ENCODE data around the gene TFDP2. TPM values are rescaled to one million over a fixed set of nuclear protein-coding genes. Genes with fewer than 3 reads are reported as not detected.

The TFDP2 gene
- total RNA-seq, 6 donors from 2014 or later: 25.1 to 48.5 (median 30.8) TPM

DNA sequence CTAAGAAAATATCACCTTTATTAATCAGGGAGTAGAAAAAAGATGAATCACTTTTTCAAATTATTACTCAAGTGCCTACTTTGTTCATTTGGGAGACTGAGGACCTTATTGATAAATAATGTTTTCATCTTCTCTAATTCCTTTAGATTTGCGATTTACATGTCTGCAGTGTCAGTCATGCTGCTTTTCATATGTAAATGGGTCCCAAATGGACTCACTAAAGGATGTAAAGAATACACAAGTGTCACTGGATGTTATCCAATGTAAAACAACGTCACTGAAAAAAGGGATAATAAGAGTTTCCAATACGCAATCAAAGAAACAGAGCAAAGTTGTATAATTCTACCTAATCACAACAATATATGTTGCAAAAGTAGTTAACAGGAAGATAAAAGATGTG is 84.9 kb downstream of the TFDP2 start:
- Histone ChIP-seq H3K27ac (no peak overlapping the region), H3K4me1 (no peaks in the 10 kb centered on the region), H3K27me3 (no peaks in the 10 kb centered on the region), H3K9me3 (no peaks in the 10 kb centered on the region), H3K36me3 (no peaks in the 10 kb centered on the region), H3K4me3 (no peak overlapping the region)
- no peak for TF ChIP-seq EP300 (IDR thresholded peaks at IDR 0.05)
- no peak for TF ChIP-seq POLR2A (IDR thresholded peaks at IDR 0.05)
- TF ChIP-seq, protein P1, sequence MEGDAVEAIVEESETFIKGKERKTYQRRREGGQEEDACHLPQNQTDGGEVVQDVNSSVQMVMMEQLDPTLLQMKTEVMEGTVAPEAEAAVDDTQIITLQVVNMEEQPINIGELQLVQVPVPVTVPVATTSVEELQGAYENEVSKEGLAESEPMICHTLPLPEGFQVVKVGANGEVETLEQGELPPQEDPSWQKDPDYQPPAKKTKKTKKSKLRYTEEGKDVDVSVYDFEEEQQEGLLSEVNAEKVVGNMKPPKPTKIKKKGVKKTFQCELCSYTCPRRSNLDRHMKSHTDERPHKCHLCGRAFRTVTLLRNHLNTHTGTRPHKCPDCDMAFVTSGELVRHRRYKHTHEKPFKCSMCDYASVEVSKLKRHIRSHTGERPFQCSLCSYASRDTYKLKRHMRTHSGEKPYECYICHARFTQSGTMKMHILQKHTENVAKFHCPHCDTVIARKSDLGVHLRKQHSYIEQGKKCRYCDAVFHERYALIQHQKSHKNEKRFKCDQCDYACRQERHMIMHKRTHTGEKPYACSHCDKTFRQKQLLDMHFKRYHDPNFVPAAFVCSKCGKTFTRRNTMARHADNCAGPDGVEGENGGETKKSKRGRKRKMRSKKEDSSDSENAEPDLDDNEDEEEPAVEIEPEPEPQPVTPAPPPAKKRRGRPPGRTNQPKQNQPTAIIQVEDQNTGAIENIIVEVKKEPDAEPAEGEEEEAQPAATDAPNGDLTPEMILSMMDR (IDR thresholded peaks at IDR 0.05): no peak
- TF ChIP-seq POLR2AphosphoS5 (IDR thresholded peaks at IDR 0.05): no peak
- ATAC-seq (ENCODE audit: low FRiP score in 2 of 2) (no peak), DNase-seq (no peak)
- 94 to 95% methylated on average over 3 of the region's 3 CpGs for WGBS, 2 donors

DNA sequence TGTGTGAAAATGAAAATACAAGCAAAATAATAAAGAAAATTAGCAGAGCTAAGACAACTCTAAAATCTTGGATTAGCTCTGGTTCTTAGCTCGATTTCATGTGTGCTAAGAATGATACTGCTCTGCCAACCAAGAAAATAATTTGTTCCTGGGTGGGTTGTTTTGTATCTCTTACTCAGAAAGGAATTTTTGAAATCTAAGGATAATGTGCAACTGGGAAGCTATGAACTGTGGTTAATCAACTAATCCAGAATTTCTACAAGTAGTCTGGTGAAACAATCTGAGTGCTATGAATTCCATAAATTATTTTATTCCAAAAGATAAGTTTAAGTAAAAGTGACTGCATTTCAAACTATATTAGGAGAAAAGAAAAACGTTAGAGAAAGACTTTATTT is 92.0 kb downstream of the TFDP2 start:
- TF ChIP-seq, protein P1 (IDR thresholded peaks at IDR 0.05): no peak
- TF ChIP-seq POLR2A (IDR thresholded peaks at IDR 0.05): no peak
- TF ChIP-seq EP300 (IDR thresholded peaks at IDR 0.05): no peak
- no peak for TF ChIP-seq POLR2AphosphoS5 (IDR thresholded peaks at IDR 0.05)
- Histone ChIP-seq H3K4me3 (no peak overlapping the region), H3K27me3 (no peaks in the 10 kb centered on the region), H3K9me3 (no peaks in the 10 kb centered on the region), H3K36me3 (no peaks in the 10 kb centered on the region), H3K27ac (no peak overlapping the region), H3K4me1 (no peaks in the 10 kb centered on the region)
- 66 to 80% methylated on average over 2 of the region's 2 CpGs for WGBS, 2 donors
- ATAC-seq (ENCODE audit: low FRiP score in 2 of 2): no peak
- DNase-seq: no peak

DNA sequence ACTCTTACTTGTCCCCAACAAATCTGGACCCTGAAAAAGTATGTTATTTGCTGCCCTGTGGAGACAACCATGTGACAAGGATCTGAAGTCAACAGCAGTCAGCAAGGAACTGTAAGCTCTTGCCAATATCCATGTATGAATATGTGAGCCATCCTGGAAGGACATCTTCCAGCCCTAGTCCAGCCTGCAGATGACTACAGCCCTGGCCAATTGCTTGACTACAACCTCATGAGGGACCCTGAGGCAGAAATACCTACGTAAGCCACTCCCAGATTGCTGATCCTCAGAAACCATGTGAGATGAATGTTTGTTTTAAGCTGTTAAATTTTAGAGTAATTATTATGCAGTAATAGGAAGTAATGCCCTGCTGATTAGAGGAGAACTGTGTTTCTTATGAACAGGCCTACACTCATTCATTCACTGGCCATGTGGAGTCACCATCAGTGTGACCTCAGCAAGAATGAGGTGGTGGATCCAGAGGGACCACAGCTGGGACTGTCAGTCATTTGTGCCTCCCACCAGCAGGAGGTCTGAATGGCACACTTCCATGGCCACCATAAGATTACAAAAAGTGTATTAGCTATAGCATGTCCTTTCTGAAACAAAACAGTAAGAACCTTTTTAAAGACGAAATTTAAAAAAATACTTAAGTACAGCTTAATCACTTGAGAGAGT is 92.6 kb downstream of the TFDP2 start:
- Histone ChIP-seq H3K36me3 (no peaks in the 10 kb centered on the region), H3K27me3 (no peaks in the 10 kb centered on the region), H3K4me3 (no peak overlapping the region), H3K27ac (no peak overlapping the region), H3K4me1 (no peaks in the 10 kb centered on the region), H3K9me3 (no peaks in the 10 kb centered on the region)
- DNase-seq (no peak), ATAC-seq (ENCODE audit: low FRiP score in 2 of 2) (no peak)
- WGBS, 2 donors: 93 to 95% methylated on average over 2 of the region's 2 CpGs
- no peak for TF ChIP-seq POLR2A (IDR thresholded peaks at IDR 0.05)
- TF ChIP-seq EP300 (IDR thresholded peaks at IDR 0.05): no peak
- TF ChIP-seq, protein P1 (IDR thresholded peaks at IDR 0.05): no peak
- TF ChIP-seq POLR2AphosphoS5 (IDR thresholded peaks at IDR 0.05): no peak

DNA sequence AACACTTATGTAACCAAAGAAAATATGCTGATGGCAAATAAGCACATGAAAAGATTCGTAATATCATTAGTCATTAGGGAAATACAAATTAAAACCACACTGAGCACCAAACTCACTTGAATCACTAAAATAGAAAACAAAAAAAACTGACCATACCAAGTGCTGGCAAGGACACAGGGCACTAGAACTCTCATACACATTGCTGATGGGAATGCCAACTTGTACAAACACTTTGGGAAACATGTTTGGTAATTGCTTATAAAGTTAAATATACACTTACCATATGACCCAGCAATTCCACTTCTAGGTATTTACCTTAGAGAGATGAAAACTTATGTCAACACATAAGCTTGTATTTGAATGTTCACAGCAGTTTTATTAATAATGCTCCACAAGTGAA is 95.5 kb downstream of the TFDP2 start:
- Histone ChIP-seq H3K27me3 (no peaks in the 10 kb centered on the region), H3K4me3 (no peak overlapping the region), H3K36me3 (no peaks in the 10 kb centered on the region), H3K27ac (no peak overlapping the region), H3K9me3 (no peaks in the 10 kb centered on the region), H3K4me1 (no peaks in the 10 kb centered on the region)
- ATAC-seq (ENCODE audit: low FRiP score in 2 of 2) (no peak), DNase-seq (no peak)
- 74 to 84% methylated on average over 1 of the region's 1 CpG for WGBS, 2 donors
- TF ChIP-seq POLR2A (IDR thresholded peaks at IDR 0.05) (no peak), POLR2AphosphoS5 (IDR thresholded peaks at IDR 0.05) (no peak), EP300 (IDR thresholded peaks at IDR 0.05) (no peak)
- TF ChIP-seq, protein P1 (IDR thresholded peaks at IDR 0.05): no peak

DNA sequence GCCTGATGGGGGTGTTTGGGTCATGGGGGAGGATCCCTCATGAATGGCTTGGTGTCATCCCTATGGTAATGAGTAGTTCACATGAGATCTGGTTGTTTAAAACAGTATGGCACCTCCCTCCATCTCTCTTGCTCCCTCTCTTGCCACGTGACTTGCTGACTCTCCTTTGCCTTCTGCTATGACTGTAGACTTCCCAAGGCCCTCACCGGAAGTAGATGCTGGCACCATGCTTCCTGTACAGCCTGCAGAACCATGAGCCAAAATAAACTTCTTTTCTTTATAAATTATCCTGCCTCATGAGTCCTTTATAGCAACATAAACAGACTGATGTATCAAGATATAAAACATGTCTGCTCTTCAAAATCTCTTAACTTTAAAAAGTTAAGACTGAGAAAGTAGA is 96.1 kb downstream of the TFDP2 start:
- H3K9me3 ChIP-seq: no peaks in the 10 kb centered on the region
- no peak overlapping the region for H3K4me3 ChIP-seq
- TF ChIP-seq POLR2AphosphoS5 (IDR thresholded peaks at IDR 0.05) (no peak), EP300 (IDR thresholded peaks at IDR 0.05) (no peak), POLR2A (IDR thresholded peaks at IDR 0.05) (no peak)
- TF ChIP-seq, protein P1 (IDR thresholded peaks at IDR 0.05): no peak
- 40 to 45% methylated on average over 2 of the region's 2 CpGs for WGBS, 2 donors
- no peak overlapping the region for H3K27ac ChIP-seq
- ATAC-seq (ENCODE audit: low FRiP score in 2 of 2): no peak
- H3K4me1 ChIP-seq: no peaks in the 10 kb centered on the region
- DNase-seq: no peak
- no peaks in the 10 kb centered on the region for H3K36me3 ChIP-seq
- no peaks in the 10 kb centered on the region for H3K27me3 ChIP-seq
